ENCODE data around the gene P3H4.

The P3H4 gene

GRCh38 chr17:41822216-41823140 lies 10.7 kb upstream of the P3H4 start:
- DNase-seq (ENCODE audit: low read depth, low spot score) = no peak

- DNase-seq (ENCODE audit: low read depth, low spot score) = no peak
Observed at GRCh38 chr17:41821776-41822175, 10.0 kb upstream of the P3H4 start.

DNA sequence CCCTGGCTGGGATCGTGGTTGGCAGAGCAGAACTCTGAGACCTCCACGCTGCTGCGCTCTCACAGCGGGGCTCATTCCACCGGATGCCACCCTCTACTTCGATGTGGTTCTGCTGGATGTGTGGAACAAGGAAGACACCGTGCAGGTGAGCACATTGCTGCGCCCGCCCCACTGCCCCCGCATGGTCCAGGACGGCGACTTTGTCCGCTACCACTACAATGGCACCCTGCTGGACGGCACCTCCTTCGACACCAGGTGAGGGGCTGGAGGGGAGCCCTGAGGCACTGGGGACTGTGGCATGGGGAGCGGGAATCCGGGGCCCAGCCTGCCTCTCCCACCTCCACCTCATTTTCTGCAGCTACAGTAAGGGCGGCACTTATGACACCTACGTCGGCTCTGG lies 6.3 kb upstream of the P3H4 start:
- DNase-seq (ENCODE audit: low read depth, low spot score) = no peak

DNA sequence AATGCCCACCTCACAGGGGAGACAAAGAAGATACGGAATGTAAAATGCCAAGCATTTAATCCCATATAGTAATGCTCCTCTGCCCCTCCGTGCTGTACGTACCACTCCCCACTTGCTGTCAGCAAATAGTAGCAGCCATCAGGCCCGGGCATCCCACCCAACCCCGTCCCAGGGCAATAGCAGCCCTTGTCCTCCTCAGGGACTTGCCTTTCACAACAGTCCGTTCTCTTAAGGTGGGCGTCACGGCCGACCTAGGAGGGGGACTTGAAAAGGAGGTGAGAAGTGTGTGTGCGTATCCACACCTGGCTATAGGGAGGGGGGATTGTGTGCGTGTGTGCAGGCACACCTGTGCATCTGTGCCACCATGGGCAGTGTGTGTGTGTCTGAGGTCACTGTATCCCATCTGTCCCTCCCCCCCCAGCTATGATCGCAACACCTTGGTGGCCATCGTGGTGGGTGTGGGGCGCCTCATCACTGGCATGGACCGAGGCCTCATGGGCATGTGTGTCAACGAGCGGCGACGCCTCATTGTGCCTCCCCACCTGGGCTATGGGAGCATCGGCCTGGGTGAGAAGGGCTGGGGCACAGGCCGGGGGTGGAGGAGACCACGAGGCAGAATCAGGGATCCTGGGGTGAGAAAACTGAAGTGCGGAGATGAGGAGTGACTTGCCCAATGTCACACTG lies 5.0 kb upstream of the P3H4 start:
- DNase-seq (ENCODE audit: low read depth, low spot score) = no peak

GRCh38 chr17:41814195-41814594 lies 2.4 kb upstream of the P3H4 start:
- DNase-seq (ENCODE audit: low read depth, low spot score) = no peak

- DNase-seq (ENCODE audit: low read depth, low spot score) = no peak
Observed at GRCh38 chr17:41813699-41814124, 2.0 kb upstream of the P3H4 start.

DNA sequence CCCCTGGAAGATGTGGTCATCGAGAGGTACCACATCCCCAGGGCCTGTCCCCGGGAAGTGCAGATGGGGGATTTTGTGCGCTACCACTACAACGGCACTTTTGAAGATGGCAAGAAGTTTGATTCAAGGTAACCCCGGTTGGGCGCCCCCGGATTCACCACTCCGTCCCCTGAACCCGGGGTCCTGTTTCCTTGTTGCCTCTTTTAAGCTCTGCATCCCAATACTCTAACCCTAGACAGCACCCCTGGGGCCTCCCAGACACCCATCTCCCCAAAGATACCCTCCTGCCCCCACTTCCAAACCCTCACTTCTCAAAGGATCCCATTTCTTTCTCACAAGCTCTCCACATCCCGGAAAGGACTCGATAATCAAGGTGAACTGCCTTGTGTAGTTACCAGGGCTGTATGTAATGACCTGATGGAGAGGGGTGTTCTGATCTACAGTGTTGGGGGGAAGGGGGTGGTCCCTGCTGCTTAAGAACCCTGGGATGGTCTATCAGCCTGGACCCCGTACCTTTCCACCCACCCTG lies 1.5 kb upstream of the P3H4 start:
- no peak for DNase-seq (ENCODE audit: low read depth, low spot score)

DNA sequence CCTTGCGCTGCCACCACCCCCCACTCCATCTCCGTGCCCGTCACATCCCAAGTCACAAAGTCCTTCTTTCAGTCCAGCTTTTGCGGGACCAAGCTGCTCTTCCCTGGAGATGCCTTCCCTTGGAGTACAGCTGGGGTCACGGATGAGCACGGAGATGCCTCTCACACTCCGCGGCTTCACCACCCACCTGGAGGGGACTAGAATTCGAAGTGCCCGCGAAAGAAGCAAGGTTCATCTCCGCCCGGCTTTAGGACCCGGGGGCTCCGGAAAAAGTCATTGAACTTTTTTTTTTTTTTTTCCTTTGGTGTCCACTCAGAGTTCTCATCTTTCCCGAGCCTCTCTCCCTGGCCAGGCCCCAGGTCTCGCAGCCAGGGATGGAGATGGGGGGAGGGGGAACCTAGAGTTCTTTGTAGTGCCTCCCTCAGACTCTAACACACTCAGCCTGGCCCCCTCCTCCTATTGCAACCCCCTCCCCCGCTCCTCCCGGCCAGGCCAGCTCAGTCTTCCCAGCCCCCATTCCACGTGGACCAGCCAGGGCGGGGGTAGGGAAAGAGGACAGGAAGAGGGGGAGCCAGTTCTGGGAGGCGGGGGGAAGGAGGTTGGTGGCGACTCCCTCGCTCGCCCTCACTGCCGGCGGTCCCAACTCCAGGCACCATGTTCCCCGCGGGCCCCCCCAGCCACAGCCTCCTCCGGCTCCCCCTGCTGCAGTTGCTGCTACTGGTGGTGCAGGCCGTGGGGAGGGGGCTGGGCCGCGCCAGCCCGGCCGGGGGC lies 817 bp upstream of the P3H4 start, which contains the start of gene FKBP10:
TSS of gene FKBP10 (plus strand) at position 624 of the 771 bp plus-strand sequence. CDS start at position 655, 31 bp downstream.
- DNase-seq (ENCODE audit: low read depth, low spot score) = peak; percentile 77

DNA sequence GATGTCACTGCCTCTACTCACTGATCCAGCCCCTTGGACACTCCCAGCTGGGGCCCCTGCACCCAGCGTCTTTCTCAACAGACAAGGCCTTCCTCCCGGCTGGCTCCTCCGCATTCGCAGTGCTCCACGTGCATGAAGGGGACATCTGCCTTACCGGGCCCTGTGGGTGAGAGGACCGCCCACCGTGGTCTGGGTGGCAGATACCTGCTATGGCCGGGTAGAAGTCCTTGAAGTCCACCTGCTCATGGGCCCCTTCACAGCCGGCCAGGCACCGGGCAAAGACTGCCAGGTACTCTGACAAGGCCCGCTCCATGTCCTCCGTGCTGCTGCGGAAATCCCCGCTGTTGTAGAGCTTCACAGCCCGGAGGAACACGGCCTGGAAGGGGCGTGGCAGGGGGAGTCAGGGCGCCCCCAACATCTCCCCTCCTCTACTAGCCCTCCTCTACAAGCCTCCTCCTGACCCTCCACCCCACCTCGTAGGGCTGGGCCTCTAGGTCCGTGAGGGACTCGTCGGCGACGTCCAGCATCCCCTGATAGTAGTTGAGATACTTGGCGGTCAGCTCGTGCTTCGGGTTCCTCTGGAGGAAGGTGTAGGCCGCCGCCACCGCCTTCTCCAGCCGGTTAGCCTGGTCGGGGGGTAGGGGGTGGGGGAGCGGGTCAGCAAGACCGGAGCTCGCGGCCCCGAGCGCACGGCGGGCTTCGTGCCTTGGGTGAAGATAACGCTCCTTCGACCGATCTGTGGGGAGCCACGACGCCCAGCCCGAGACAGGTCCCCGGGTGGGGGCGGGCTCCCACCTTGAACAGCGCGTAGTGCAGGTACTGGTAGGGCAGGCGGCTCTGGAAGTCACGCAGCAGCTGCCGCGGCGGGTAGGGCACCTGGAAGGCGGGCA lies 845 bp downstream of the P3H4 start:
- no peak for DNase-seq (ENCODE audit: low read depth, low spot score)

DNA sequence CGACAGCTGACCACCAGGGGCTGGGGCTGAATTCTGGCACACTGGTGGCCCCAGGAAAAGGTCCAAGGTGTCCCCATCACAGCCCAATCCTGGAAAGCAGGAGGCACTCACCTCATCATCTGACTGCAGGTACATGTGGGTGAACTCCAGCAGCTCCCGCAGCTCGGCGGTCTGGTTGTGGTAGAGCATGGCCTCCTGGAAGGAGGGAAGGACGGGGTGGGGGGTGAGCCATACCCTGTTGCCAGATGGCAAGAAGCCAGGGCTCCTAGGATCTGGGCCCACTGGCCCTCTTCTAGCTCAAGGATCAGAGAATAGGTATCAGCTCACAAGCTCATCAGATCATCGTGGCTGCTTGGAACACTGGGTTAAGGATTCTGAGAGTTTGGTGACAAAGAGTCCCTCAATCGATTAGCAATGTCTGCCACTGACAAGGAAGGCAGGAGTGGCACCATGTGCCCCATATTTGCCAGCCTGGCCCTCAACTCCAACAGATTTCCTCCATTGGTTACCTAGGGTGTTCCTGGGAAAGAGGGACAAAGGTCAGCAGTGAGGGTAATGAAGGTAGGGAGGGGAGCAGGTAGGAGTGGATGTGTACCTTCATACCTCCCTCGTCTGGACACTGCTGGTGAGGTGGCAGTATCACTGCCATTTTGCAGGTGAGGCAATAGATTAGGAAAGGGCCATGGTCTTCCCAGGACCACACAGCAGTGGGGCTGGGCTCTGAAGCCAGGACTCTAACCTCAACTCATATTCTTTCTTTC lies 4.9 kb downstream of the P3H4 start:
- no peak for DNase-seq (ENCODE audit: low read depth, low spot score)

DNA sequence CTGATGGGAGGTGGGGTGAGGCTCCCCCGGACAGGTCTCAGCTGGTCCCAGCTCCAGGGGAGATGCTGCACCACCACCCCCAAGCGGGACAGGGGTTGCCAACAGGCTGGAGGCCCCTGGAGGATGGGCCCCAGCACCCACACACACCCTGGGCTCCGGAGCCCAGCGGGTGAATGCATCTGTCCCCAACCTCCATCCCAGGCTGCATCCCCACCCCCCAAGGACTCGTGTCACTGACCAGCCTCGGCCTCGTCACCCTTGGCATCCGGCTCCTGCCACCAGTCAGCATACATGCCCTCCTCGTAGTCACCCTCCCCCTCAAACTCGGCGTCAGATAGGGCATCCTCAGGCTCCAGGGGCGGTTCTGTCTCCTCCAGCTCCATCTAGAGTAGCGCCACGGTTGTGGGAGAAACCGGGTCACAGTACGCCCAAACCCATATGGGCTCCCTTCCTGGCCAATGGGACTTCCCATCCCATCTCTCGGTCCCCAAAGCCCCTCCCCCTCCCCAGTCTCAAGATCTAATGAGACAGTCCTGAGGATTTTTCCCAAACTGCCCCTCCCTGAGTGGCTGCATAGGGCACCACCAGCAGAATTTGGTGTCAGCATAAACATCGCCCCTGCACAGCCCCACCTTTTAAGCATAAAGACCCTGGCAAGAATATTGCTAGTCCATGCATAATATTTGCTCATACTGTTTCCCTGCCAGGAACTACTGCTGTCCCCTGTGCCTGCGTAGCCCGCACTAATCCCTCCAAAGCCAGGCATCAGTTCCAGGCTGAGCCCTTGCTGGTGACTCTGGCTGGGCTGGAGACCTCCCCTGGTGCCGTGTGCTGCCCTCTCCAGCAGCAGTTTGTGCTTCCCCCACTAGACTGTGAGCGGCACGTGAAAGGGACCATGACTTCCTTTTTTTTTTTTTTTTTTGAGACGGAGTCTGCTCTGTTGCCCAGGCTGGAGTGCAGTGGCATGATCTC lies 8.4 kb downstream of the P3H4 start:
- no peak for DNase-seq (ENCODE audit: low read depth, low spot score)

- no peak for DNase-seq (ENCODE audit: low read depth, low spot score)
Observed at GRCh38 chr17:41801374-41802271, 10.1 kb downstream of the P3H4 start.

DNA sequence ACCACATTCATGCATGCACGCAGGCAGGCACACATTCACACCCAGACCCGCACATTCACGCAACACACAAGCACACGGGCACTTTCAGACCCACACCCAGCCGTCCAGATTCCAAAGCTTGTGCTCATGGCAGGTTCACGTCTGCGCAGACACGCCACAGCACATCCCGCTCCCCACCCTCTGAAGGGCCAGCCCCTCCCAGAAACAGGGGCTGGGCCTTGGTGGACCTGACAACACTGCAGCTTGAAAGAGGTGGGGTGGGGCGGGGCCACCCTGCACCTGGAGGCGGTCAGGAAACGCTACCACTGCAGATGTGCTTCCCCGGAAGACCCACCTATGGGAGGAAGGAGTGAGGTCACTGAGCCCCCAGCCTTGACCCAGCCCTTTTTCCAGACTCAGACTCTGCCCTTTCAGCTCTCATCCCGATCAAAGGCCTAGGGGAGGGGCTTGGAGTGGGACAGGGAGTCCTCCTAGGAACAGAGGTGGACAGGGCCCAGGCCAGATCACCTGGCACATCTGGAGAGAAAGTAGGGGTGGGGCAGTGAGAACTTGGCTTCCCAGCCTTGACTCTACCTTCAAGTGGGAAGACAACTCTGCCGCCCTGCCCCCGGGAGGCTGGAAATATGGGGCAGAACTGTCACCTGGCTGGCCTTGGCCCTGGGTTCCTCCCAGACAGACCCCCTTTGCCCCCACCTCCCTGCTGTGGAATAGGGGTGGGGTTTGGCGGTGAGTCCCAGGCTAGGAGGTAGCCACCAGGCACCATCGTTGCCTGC lies 11.0 kb downstream of the P3H4 start:
- no peak for DNase-seq (ENCODE audit: low read depth, low spot score)

GRCh38 chr17:41799366-41799765 lies 12.4 kb downstream of the P3H4 start:
- DNase-seq (ENCODE audit: low read depth, low spot score) = no peak

DNA sequence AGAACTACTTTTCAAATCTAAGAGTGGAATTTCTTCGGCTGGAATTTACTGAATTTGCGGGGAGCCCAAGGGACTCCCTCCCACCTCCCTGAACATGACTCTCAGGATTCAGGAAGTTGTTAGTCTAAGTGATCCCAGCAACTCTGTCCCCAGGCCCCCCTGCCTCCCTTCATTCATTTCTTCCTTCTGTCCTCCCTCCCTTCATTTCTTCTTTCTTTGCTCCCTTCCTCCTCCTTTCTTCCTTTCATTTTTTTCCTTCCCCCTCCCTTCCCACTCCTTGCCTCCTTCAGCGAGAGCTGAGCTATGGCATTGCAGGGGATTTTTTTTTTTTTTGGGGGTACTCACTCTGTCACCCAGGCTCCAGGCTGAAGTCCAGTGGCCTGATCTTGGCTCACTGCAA lies 14.4 kb downstream of the P3H4 start:
- no peak for DNase-seq (ENCODE audit: low read depth, low spot score)

DNA sequence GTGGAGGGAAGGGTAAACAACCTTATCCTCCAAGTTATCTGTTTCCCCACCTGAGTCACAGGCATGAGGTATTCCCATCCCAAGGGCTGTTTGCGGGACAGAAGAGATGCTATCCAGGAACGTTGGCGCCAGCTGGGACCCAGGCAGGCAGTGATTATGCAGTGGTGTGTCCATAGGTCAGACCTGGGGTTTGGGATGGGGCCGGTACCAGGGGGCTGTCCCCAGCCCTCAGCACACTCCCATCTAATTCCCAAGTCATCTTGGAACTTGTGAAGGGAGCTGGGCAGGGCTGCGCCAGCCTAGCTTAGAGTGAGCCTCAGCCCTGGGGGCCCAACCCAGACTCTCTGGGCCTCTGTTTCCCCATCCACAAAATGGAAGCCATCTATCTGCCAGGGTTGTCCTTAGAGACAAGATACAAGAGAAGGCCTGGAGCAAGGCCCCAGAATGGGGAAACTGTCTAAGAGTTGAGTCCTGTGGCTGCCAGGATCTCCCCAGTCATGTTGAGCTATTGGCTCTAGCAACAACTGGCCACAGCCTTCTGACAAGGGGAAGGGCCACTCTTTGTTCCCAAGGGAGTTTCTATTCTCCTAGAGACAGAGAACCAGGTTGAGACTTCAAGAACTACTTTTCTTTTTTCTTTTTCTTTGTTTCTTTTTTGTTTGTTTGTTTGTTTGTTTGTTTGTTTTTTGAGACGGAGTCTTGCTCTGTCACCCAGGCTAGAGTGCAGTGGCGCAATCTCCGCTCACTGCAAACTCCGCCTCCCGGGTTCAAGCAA lies 15.4 kb downstream of the P3H4 start:
- no peak for DNase-seq (ENCODE audit: low read depth, low spot score)
